Esophagus squamous epithelium (tissue), 5 donors: ENCODE results near the gene BCL11B. TPM values are rescaled to one million over a fixed set of nuclear protein-coding genes. Genes with fewer than 3 reads are reported as not detected.

ENCODE experiments used
- DNase-seq: peaks from one replicate; lab custom pipeline; 2025; lab: John Stamatoyannopoulos, UW
- H3K27ac ChIP-seq, 4 donors: fragments of 200-600 bp; sonication (generic); one replicate each; pipeline ENCODE4 v1.5.1; 2016 to 2019; ENCODE audit warnings: mild to moderate bottlenecking in 1 of 4
- H3K27me3 ChIP-seq, 4 donors: fragments of 200-600 bp; sonication (generic); 1 replicate in 3 of 4; 2 replicates in 1 of 4; pipeline versions ENCODE4 v1.5.1 to v1.6.0; 2017 to 2021; ENCODE audit warnings: antibody characterized with exemption in 1 of 4
- H3K36me3 ChIP-seq, 3 donors: fragments of 200-600 bp; sonication (generic); one replicate each; pipeline ENCODE4 v1.5.1; 2016 to 2019
- H3K4me1 ChIP-seq, 3 donors: fragments of 200-600 bp; sonication (generic); one replicate each; pipeline ENCODE4 v1.5.1; 2017 to 2019
- H3K4me3 ChIP-seq, 4 donors: fragments of 200-600 bp; sonication (generic); 1 replicate in 3 of 4; 2 replicates in 1 of 4; pipeline ENCODE4 v1.5.1; 2016 to 2019; ENCODE audit warnings: mild to moderate bottlenecking in 2 of 4, moderate library complexity in 1 of 4
- H3K9me3 ChIP-seq, 3 donors: fragments of 200-600 bp; sonication (generic); one replicate each; pipeline ENCODE4 v1.5.1; 2016 to 2019
- POLR2A ChIP-seq, 4 donors: fragments of 450-650 bp; IDR thresholded peaks; one replicate each; pipeline ENCODE4 v1.6.1; 2017; ENCODE audit warnings: antibody characterized with exemption in 4 of 4, mild to moderate bottlenecking in 4 of 4, moderate library complexity in 3 of 4
- WGBS, 2 donors: methylation state at CpG; one replicate each; pipeline ENCODE4 v1.1.5; 2018; 5-methylcytosine and 5-hydroxymethylcytosine counted together
- intact Hi-C: fragments of 100-400 bp; cut with DNase I; formaldehyde crosslinking; loops from one replicate; pipeline ENCODE4 v1.15.0; 2022
- total RNA-seq, 4 donors: library from RNA; depleted of rRNA; stranded (reverse); fragments of >200 nt; gene quantifications; one replicate each; pipeline ENCODE4 v1.1.0, GENCODE V29; 2016
- TF ChIP-seq, protein P1 (sequence below), 6 experiments: fragments of 450-650 bp in 4 of 6; fragments of 200-600 bp in 2 of 6; sonication (generic) in 2 of 6; IDR thresholded peaks; one replicate each; pipeline ENCODE4 v1.5.1; 2016 to 2019; ENCODE audit warnings: antibody characterized with exemption in 6 of 6, mild to moderate bottlenecking in 4 of 6, moderate library complexity in 4 of 6
- donor health status: DM: yes; HTN: yes; CAD: no.

Gene BCL11B
- total RNA-seq, 4 donors from 2014 or later = 10.1 to 19.3 (median 12.9) TPM

DNA sequence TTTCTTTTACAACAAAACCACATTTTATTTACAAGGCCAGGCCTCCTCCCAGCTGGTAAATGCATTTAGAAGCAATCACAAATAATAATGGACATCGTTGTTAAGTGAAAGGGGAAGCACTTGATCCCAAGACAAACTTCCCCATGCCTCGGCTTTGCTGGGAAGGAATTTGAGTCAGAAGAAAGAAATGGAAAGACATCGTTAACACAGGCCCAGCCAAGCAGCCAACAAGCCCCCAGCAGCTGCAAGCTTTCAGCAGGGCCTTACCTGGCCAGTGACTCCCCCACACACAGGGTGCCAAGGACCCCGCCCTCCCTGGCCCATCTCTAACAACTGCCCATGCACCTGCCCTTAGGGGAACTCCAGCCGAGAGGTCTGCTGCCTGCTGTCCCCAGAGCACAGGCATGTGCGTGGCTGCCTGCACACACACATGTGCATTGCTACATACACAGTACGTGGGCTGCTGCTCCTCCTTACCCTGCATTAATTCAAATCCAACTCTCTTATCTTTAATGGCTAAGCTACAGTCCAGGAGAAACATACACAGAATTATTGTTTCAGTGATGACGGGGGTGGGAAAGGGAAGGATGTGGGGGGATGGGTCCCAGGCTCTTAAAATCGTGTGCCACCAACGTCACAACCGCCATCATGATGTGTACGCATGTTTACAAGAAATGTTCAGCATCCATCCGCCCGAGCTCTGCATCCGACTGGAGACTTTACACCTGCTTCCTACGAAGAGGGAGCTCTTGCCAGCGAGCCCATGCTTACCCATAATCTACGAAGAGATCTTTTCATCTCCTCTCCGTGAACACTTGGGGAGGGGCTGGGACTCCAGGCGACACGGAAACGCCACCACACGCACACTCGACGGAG, 9.8 kb downstream of the BCL11B start:
- intact Hi-C loops = no loop called here
- WGBS, 2 donors = 26 to 43% methylated on average over 20 to 24 of the region's 25 CpGs
- no peak for DNase-seq
- Histone ChIP-seq H3K9me3 (no peaks in the 10 kb centered on the region), H3K4me3 (peak overlapping the region in 3 of 4 donors; percentile 0 to 55 (median 9)), H3K36me3 (peaks cover 0 to 4% (median 0%) of the 10 kb centered on the region in 3 donors), H3K27ac (peak overlapping the region; percentile 77 to 87 (median 84)), H3K4me1 (peaks cover 17 to 100% (median 24%) of the 10 kb centered on the region in 3 donors), H3K27me3 (peaks cover 0 to 50% (median 0%) of the 10 kb centered on the region in 4 donors)
- TF ChIP-seq, protein P1, sequence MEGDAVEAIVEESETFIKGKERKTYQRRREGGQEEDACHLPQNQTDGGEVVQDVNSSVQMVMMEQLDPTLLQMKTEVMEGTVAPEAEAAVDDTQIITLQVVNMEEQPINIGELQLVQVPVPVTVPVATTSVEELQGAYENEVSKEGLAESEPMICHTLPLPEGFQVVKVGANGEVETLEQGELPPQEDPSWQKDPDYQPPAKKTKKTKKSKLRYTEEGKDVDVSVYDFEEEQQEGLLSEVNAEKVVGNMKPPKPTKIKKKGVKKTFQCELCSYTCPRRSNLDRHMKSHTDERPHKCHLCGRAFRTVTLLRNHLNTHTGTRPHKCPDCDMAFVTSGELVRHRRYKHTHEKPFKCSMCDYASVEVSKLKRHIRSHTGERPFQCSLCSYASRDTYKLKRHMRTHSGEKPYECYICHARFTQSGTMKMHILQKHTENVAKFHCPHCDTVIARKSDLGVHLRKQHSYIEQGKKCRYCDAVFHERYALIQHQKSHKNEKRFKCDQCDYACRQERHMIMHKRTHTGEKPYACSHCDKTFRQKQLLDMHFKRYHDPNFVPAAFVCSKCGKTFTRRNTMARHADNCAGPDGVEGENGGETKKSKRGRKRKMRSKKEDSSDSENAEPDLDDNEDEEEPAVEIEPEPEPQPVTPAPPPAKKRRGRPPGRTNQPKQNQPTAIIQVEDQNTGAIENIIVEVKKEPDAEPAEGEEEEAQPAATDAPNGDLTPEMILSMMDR (IDR thresholded peaks at IDR 0.05) = no peak
- TF ChIP-seq POLR2A (IDR thresholded peaks at IDR 0.05) = peak in 1 of 4 donors; percentile 54

GRCh38 chr14:99260587-99261551, 11.1 kb downstream of the BCL11B start:
- WGBS, 2 donors = 18 to 31% methylated on average over 13 to 15 of the region's 20 CpGs
- TF ChIP-seq, protein P1 (IDR thresholded peaks at IDR 0.05) = no peak
- TF ChIP-seq POLR2A (IDR thresholded peaks at IDR 0.05) = no peak
- Histone ChIP-seq H3K27me3 (peaks cover 0 to 40% (median 0%) of the 10 kb centered on the region in 4 donors), H3K9me3 (no peaks in the 10 kb centered on the region), H3K36me3 (peaks cover 0 to 12% (median 0%) of the 10 kb centered on the region in 3 donors), H3K4me3 (peak overlapping the region; percentile 7 to 55 (median 32)), H3K27ac (peak overlapping the region; percentile 77 to 87 (median 84)), H3K4me1 (peaks cover 19 to 100% (median 19%) of the 10 kb centered on the region in 3 donors)
- no peak for DNase-seq
- intact Hi-C loops = no loop called here

DNA sequence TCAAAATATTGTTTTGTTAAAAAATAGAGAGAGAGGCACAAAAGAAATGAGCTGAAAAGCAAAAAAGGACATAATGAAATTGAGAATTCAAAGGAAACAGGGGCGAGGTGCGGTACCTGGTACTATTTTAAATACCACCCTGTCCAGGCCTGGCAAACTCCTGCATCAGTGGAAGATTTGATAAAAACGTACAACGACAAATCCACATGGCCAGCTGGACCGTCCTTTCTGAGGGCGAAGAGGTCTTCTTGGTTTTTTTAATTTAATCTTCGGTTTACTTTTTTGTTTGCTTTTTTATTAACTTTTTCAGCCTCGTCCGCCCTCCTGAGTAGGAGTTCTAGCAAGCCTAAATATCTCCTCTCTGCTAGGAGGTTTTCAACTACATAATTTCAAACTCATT, 11.9 kb downstream of the BCL11B start:
- DNase-seq = no peak
- Histone ChIP-seq H3K27ac (peak overlapping the region; percentile 5 to 86 (median 80)), H3K4me3 (peak overlapping the region in 1 of 4 donors; percentile 29), H3K4me1 (peaks cover 17 to 99% (median 19%) of the 10 kb centered on the region in 3 donors), H3K36me3 (peaks cover 0 to 18% (median 0%) of the 10 kb centered on the region in 3 donors), H3K9me3 (no peaks in the 10 kb centered on the region), H3K27me3 (peaks cover 0 to 40% (median 0%) of the 10 kb centered on the region in 4 donors)
- intact Hi-C loops = no loop called here
- WGBS, 2 donors = 60 to 62% methylated on average over 9 of the region's 9 CpGs
- TF ChIP-seq POLR2A (IDR thresholded peaks at IDR 0.05) = no peak
- TF ChIP-seq, protein P1 (IDR thresholded peaks at IDR 0.05) = no peak

DNA sequence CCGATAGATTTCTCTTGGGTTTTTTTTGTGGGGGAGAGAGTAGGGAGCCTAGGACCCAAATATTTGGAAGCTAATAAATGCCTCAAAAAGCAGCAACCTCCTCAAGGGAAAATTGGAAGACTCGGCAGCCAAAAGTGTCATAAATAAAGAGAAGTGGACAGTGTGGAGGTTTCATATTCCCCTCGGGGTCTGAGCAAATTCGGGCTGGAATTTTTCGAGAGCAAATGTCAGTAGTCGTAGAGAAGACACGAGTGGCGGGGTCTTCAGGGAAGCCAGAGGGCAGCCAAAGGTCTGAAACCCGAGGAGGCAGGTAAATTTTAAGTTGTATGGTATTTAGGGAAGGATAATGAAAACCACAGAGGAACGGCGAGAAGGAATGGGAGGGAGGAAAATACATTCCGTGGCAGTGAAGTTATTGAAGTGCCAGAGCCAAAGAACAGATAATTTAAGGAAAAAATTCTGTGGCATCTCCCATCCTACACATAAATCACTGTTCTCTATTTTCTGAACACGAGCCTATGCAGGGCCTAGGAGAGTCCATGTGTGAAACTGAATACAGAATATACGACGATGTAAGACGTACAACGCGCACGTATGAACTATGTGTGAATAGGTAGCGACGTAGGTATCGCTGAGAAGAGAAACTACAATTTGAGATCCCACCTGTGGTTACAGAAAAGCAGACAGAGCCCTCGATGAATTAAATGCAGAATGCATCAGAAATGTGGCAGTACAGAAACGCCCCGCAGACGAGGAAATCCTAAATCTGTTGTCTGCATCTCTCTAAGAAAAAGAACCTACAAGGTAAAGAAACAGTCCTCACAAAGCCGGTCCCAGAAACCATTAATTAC, 12.9 kb downstream of the BCL11B start:
- no peak for DNase-seq
- TF ChIP-seq, protein P1 (IDR thresholded peaks at IDR 0.05) = no peak
- TF ChIP-seq POLR2A (IDR thresholded peaks at IDR 0.05) = no peak
- intact Hi-C loops = no loop called here
- peak overlapping the region; percentile 32 to 86 (median 78) for H3K27ac ChIP-seq
- no peaks in the 10 kb centered on the region for H3K9me3 ChIP-seq
- 34 to 47% methylated on average over 27 of the region's 27 CpGs for WGBS, 2 donors
- H3K27me3 ChIP-seq = peaks cover 0 to 45% (median 0%) of the 10 kb centered on the region in 4 donors
- H3K36me3 ChIP-seq = peaks cover 0 to 18% (median 0%) of the 10 kb centered on the region in 3 donors
- H3K4me1 ChIP-seq = peaks cover 17 to 98% (median 19%) of the 10 kb centered on the region in 3 donors
- peak overlapping the region in 3 of 4 donors; percentile 25 to 47 (median 26) for H3K4me3 ChIP-seq
